GM21529 (cell line): ENCODE results near the gene ATP6V0E1.
"Not testable (repeated sequence)": the region's sequence is repeated elsewhere in the genome, so short reads cannot be mapped to it uniquely, and the experiment has no call there.

Experiments
- ATAC-seq: cut with Tn5 transposase; IDR thresholded peaks from one replicate; pipeline ENCODE4 v1.9.1; 2021; ENCODE audit not compliant: unreplicated experiment

Gene ATP6V0E1

DNA sequence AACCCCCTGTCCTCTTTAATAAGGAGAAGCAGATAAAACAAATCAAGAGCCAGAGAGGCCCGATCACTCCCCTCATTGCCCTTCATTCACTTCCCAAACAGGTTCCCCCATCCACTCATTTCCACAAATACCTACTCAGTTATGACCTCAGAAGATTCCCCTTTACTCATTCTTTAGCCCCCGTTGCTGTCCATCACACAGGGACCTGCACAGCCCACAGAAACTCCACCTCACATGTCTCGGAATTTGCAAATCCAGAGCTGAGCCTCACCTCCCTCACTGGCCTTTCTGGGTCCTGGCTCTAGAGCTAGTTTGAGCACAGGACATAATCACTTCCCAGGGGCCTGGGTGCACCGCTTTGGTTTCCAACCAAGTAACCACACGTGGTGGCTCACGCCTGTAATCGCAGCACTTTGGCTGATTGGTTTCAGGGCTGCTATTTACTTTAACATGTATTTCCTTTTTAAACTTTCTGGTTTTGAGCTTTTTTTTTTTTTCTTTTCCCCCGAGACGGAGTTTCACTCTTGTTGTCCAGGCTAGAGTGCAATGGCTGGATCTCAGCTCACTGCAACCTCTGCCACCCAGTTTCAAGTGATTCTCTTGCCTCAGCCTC lies 17.8 kb downstream of the ATP6V0E1 start:
- ATAC-seq: peak; percentile 92

DNA sequence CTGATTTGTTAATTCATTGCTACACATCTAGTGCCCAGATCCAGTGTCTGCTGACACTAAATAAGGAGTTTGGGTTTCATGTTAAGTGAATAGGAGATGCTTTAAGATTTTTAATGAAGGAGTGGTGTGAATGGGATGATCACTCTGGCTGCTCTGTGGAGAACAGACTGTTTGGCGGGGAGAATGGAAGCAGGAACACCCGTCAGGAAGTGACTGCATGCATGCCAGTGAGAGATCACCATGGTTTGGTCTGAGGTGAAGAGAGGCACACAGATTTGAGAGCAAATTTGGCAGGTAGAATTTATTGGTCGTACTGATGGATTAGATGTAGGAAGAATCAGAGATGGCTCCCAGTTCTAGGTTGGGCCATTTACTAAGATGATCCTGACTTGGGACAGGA lies 19.8 kb downstream of the ATP6V0E1 start:
- no peak for ATAC-seq

DNA sequence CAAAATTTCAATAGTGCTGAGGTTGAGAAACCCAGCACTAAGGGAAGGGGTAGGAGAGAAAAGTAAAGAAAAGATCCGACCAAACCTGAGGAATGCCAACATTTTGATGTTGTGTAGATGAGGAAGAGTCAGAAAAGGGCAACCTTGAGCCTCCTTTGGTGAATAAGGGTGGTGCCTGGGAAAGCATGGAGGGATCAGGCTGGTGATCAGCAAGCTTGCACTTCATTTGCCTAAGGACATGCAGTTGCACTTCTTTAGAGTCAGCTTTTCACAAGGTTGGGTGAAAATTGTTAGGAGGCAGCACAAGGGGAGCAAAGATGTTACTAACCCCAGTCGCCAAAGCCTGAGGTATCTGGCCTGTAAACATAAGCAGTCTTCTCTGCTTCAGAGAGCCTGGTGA lies 20.4 kb downstream of the ATP6V0E1 start:
- no peak for ATAC-seq

DNA sequence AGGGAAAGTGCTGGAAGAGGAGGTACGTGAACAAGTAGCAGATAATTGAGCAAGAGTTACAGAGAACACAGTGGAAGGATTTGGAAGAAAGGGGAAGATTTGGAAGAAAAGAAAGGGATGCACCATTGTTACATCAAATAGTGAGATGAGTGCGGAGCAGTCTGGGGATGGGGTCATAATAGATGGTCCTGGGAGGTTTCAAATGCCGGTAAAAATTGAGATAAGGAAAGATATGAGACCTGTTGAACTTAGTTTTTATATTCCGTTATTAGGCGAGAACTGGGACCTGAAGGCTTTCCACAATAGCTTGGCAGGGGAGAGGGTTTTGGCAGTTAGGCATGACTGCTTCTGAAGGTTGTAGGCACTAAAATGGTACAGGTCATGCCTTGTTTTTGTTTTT lies 20.9 kb downstream of the ATP6V0E1 start:
- no peak for ATAC-seq

DNA sequence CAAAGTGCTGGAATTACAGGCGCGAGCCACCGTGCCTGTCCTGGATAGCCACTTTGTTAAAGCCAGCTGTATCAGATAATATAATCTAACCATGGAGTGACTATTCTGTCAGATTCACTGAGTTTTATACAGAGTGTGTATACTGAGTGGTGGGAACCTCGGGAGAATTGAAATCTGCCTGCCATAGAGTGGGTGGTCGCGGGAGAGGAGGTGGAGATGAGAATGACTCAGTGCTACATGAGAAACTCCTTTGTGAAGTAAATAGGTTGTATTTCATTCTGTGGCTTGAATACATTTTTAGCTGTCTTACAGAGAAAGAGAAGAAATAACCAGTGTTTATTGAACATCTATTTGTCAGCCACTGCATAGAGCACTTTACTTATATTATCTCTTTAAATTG lies 26.4 kb downstream of the ATP6V0E1 start:
- ATAC-seq: no peak

DNA sequence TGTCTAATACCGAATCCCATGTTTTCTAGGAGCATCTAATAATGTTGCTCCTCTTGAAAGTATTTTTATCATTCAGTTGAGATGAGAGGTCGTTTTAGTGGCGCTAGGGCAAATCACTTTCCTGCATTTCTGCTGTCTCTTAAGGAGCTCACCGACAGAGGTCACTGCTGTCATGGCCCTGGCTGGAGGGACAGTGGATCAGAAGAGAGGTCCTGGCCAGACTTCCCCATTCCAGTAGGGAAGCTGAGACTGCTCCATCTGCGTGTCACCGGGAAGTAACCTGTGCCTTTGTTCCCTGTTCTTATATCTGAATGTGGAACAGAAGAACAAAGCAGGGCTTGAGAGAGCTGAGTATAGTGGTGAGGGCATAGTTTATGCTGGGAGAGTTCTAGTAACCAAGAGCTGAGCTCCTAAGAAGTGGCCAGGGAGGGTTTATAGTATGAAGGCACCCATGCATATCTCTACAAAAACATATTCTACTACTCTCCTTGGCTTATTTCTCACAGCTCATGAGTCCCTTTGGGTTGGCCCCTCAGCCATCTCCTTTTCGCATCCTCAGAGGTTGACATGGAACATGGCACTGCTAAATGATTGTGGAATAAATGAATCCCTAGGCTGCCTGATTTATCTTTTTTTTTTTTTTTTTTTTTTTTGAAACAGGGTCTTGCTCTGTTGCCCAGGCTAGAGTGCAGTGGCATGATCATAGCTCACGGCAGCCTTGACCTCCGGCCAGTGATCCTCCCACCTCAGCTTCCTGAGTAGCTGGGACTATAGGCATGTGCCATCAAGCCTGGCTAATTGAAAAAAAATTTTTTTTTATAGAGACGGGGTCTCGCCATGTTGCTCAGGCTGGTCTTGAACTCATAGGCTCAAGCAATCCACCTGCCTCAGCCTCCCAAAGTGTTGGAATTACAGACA lies 27.2 kb downstream of the ATP6V0E1 start:
- ATAC-seq: no peak

DNA sequence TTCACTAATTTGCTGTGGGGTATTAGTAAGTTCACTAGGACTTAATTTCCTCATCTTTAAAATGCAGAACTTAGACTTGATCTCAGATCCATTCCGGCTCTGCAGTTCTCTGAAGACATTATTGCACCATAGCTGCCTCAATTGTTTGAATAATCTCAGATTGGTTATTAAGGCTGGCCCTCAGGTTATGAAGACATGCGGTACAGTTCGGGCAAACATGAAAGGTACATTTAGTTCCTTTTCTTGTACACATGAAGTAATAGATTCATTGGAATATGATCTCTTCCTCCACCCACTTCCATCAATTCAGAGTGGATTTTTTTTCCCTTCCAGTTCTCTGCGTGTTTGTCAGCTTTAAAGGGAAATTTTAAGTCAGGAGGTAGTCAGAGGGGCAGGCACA lies 28.0 kb downstream of the ATP6V0E1 start:
- no peak for ATAC-seq

DNA sequence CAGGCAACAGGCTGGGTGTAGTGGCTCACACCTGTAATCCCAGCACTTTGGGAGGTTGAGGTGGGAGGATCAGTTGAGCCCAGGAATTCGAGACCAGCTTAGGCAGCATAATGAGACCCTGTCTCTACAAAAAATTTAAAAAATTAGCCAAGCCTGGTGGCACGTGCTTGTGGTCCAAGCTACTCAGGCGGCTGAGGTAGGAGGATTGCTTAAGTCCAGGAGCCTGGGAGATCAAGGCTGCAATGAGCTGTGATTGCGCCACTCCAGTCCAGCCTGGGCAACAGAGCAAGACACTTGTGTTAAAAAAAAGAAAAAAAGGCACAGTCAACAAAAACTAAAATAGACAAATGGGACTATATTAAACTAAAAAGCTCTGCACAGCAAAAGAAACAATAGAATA lies 29.3 kb downstream of the ATP6V0E1 start:
- no peak for ATAC-seq

DNA sequence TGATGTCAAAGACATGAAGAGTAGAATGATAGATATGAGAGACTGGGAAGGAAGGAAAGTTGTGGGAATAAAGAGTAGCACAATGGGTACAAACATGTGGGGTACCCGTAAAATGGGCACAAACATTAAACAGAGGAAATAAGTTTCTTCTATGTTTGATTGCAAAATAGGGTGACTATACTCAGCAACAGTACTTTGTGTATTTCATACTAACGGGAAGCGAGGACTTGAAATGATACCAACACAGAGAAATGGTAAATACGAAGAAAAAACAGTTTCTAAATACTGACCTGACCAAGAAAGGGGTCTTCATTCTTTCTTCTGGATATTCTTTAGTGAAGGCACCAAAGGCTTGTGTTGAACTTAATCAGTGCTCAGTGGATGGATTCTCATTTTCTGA lies 31.1 kb downstream of the ATP6V0E1 start:
- ATAC-seq: no peak

DNA sequence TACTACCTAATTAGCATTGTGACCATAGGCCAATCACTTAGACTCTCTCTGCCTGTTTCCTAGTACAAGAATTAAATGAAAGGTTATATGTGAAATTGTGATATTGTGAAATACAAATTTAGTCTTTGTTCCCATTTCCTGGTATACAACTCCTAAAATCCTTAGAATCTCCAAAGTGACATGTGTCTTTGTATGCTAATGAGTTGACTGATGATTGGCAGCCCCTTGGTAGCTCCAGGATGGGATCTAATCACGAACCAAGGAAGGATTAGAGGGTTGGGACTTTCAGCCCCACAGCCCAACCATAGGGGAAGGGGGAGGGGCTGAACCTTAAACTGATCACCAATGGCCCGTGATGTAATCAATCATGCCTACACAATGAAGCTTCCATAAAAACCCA lies 31.6 kb downstream of the ATP6V0E1 start:
- ATAC-seq: no peak

DNA sequence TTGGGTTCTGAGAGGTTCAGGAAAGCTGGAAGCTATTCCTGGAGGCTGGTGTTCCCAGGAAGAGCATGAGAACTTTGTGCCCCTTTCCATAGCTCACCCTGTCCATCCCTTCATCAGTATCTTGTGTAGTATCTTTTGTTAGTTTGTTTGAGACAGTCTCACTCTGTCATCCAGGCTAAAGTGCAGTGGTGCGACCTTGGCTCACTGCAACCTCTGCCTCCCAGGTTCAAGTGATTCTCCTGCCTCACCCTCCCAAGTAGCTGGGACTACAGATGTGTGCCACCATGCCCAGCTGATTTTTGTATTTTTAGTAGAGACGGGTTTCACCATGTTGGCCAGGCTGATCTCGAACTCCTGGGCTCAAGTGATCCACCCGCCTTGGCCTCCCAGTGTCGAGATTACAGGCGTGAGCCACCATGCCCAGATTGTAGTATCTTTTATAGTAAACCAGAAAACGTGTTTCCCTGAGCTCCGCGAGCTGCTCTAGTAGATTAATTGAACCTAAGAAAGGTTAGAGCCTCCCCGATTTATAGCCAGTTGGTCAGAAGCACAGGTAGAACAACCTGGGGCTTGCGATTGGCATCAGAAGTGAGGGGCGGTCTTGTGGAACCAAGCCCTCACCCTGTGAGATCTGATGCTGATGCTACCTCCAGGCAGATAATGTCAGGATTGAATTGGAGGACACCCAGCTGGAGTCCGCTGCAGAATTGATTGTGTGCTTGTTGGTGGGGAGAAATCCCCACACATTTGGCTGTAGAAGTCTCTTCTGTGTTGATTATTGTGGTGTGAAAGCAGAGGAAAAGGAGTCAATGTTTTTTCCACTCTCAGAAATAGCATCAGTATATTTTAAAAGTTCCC lies 32.3 kb downstream of the ATP6V0E1 start:
- no peak for ATAC-seq

DNA sequence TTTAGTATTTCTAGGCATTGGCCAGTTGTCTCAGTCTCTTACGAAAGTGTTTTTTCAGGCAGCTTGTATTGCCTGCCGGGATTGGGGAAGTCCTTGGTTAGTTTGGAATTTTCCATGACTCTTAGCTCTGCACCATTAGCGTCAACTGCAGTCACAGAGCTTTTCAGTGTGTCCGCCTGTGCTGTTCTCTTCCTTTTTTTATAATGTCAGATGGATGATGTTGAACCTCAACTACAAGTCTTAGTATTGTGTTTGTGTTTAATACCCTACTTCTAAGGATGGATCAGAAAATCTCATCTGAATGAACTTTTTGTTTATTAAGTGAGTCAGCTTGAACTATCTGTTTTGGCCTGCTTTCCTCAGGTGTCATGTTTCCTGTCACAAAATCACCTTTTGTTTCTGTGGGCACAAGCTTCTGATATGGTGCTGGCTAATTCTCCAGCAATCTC lies 33.1 kb downstream of the ATP6V0E1 start:
- no peak for ATAC-seq

DNA sequence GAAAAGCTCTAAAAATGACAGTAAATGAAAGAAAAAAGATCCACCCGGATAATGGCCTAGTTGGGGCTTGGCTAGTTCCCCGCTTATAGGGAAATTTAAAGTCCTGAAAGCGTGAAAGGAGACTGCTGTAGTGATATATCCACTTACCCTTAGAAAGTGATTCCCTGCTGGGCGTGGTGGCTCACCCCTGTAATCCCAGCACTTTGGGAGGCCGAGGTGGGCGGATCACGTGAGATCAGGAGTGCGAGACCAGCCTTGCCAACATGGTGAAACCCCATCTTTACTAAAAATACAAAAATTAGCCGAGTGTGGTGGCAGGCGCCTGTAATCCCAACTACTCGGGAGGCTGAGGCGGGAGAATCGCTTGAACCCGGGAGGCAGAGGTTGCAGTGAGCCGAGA lies 33.5 kb downstream of the ATP6V0E1 start:
- not testable (repeated sequence) for ATAC-seq

DNA sequence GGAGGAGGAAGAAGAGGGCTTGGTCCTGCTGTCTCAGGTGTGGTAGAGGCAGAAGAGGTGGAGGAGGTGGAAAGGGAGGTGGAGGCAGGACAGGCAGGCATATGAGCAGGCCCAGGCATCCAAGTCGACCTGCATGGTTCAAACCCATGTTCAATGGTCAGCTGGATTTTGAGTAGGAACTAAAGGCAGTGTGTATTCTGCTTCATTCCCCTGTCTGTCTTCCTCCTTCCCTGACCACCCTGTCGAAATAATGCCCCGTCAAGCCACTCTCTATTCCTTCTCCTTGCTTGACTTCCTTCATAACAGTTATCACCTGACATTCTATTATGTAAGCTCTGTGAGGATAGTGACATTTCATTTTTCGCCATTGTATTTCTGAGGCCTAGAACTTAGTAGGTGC lies 34.8 kb downstream of the ATP6V0E1 start:
- no peak for ATAC-seq

DNA sequence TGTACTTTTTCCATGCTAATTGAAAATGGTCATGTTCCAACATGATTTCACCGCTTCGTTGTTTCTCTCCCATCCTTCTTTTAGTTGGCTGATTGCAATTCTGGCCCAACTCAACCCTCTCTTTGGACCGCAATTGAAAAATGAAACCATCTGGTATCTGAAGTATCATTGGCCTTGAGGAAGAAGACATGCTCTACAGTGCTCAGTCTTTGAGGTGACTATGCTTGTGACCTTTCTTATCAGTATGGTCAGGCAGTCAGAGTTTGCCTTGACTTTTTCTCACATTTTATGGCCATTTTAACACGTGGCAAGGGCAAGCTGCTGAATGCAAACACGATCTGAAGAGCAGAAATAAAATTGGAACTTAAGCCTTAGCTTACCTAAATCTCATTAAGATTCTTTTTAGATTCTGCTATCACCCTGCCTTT lies 36.6 kb downstream of the ATP6V0E1 start:
- ATAC-seq: no peak

DNA sequence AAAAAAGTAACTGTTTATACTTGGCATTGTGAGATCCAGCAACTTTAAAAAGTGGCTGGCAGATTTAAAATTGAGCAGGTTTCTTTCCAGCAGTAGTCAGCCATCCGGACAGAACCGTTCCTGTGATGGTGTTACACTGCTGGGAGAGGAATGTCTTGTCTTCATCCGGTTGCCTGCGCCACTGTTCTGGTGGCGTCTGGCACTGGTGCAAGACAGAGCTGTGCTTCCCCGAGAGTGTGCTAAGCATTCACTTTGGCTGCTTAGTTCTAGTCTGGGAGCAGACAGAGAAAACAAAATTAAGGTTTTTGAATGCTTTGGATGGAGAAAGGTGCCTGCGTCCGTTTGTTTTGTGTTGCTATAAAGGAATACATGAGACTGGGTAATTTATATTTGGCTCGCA lies 37.1 kb downstream of the ATP6V0E1 start:
- ATAC-seq: no peak

DNA sequence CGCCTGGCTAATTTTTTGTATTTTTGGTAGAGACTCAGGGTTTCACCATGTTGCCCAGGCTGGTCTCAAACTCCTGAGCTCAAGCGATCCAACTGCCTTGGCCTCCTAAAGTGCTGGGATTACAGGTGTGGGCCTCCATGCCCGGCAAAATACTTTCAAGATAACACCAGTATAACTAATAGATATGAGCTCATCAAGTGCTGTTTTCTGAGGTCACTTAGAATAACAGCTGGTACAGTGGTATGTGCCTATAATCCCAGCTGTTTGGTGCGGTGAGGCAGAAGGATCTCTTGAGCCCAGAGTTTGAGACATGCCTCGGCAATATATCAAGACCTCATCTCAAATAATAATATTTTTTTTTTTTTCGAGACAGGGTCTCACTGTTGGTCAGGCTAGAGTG lies 42.1 kb downstream of the ATP6V0E1 start:
- ATAC-seq: no peak

DNA sequence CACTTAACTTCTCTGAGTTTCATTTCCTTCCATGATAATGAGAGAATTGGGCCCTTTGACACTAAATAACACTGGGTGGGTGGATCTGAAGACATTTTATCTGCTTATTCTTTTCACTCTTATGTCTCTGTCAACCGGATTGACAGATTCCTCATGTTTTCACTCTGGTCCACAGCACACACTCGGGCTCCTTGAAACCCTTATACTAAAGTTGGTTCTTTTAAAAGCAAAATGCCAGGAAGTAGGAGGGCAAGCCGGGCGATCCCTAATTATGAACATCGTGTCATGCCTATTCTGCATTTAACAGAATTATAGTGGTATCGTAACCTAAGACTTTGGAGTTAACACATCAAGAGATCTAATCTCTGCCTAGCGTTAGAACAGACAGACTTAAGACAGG lies 44.3 kb downstream of the ATP6V0E1 start:
- no peak for ATAC-seq

DNA sequence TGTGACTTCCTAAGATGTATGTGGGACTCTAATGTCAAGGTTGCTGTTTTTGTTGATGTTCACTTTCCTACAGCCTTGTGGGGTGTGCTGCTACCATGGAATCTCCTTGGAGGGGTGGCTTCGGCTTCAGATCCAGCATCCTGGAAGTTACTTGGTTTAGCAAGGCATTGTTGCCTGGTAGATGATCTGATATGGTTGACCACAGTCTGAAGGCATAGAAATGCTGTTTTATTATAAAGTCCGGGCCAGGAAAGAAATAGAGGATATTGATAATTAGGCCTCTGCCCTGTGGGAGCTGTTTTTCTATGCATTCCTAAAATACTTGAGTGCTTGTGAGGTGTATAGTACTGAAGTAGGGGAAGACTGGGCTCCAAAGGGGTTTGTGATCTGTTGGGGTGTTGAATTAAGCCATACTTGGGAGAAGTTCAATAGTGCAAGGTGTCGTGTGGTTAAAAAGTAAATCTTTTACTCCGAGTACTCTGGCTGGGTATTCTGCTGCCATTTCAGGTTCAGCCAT lies 45.3 kb downstream of the ATP6V0E1 start:
- no peak for ATAC-seq

DNA sequence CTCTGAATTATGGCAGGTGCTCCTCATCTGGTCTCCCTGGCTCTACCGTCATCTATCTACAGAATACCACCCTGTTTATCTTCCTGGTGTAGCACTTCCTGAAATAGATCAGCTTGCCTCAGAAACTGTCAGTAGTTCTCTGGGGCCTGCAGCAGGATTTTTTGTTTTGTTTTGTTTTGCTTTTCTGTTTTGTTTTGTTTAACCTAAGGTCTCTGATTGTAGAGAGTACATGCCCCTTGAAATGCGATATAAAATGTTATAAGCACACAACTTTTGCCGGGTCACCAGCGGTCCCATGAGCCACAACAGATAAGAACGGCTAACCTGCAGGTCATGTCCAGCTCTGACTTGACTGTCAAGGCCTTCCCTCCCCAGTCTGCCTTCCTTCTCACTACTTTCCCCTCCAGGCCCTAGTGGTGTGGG lies 45.9 kb downstream of the ATP6V0E1 start:
- ATAC-seq: no peak

DNA sequence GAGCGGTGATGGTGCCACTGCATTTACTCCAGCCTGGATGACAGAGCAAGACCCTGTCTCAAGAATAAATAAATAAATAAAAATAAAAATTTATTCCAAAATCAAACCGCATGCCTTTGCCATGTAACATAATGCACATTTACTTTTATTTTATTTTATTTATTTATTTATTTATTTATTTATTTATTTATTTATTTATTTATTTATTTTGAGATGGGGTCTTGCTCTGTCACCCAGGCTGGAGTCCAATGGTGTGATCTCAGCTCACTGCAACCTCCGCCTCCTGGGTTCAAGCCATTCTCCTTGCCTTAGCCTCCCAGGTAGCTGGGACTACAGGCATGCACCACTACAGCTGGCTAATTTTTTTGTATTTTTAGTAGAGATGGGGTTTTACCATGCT lies 48.5 kb downstream of the ATP6V0E1 start:
- ATAC-seq: not testable (repeated sequence)
